BJ (cell line): ENCODE results near the gene SRCIN1. TPM values are rescaled to one million over a fixed set of nuclear protein-coding genes. Genes with fewer than 3 reads are reported as not detected.
"Not testable (repeated sequence)": the region's sequence is repeated elsewhere in the genome, so short reads cannot be mapped to it uniquely, and the experiment has no call there.

ENCODE experiments used
- CTCF ChIA-PET: fragments of 350-600 bp; formaldehyde crosslinking; extraction: SDS; loops from one replicate; lab custom pipeline; 2021; ENCODE audit warnings: antibody characterized with exemption, inconsistent platforms; lab: Yijun Ruan, JAX
- POLR2A ChIA-PET: fragments of 300-600 bp; sonication (Branson Sonifier 250); formaldehyde crosslinking; extraction: SDS; loops from one replicate; lab custom pipeline; 2021; ENCODE audit warnings: antibody characterized with exemption; lab: Charles Lee
- DNase-seq: peaks from one replicate; pipeline ENCODE4 v3.0.0-alpha.2; 2011; ENCODE audit warnings: low read depth
- H3K27me3 ChIP-seq: 2 replicates; pipeline ENCODE4 v1.6.0; 2011; ENCODE audit warnings: low read length; ENCODE audit not compliant: control insufficient read depth, insufficient read depth
- H3K36me3 ChIP-seq: 2 replicates; pipeline ENCODE4 v1.5.1; 2011; ENCODE audit warnings: low read length; ENCODE audit not compliant: control insufficient read depth, insufficient read depth
- H3K4me3 ChIP-seq: 2 replicates; pipeline ENCODE4 v1.5.1; 2011; ENCODE audit warnings: low read depth, mild to moderate bottlenecking, control low read depth, low read length
- CTCF ChIP-seq: IDR thresholded peaks from 2 replicates; pipeline ENCODE4 v1.5.1; 2011; ENCODE audit warnings: low read depth, mild to moderate bottlenecking, control low read depth, inconsistent platforms, low read length, moderate library complexity; ENCODE audit not compliant: insufficient read depth
- polyA plus RNA-seq: library from polyadenylated mRNA; depleted of rRNA; stranded (reverse); fragments of >200 nt; gene quantifications from 2 replicates; pipeline ENCODE4 v1.2.3, GENCODE V29; 2011; rRNA removed

SRCIN1 gene
- polyA plus RNA-seq, 1 experiment: not detected

GRCh38 chr17:38485146-38485468 lies 120.6 kb downstream of the SRCIN1 start:
- TF ChIP-seq CTCF: no peak
- H3K27me3 ChIP-seq: no peaks in the 10 kb centered on the region
- peaks cover 19% of the 10 kb centered on the region for H3K36me3 ChIP-seq
- no peak for DNase-seq
- ChIA-PET POLR2A (no interaction called here), CTCF (interaction anchor here (0.8 to 5.9 kb wide), 7 partner anchors 26 to 183 kb away, joined by 3 to 26 read pairs (median 5); no protein-coding TSS in a partner anchor)
- H3K4me3 ChIP-seq: no peak overlapping the region

- POLR2A ChIA-PET, H3K27me3 ChIP-seq, DNase-seq, H3K4me3 ChIP-seq: not testable (repeated sequence)
- peaks cover 17% of the 10 kb centered on the region for H3K36me3 ChIP-seq
- TF ChIP-seq CTCF: peak; percentile 76
- CTCF ChIA-PET: interaction anchor here (0.9 to 5.9 kb wide), 4 partner anchors 25 to 64 kb away, joined by 3 to 26 read pairs (median 4); no protein-coding TSS in a partner anchor
Observed at GRCh38 chr17:38484242-38485145, 121.3 kb downstream of the SRCIN1 start.

DNA sequence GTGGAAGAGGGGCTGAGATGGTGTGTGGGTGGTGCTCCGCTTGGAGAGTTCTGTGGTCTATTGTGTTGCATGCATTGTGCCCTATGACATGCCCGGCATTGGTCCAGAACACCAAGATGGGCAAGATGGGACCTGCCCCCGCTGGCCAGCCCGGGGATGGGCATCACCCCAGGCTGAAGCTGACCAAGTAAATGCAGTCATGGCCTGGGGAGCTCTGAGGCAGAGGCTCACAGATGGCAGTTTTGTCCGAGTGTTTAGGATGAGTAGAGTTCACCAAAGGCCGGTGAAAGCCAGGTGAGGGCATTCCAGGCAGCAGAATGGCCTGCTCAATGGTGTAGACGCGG lies 123.1 kb downstream of the SRCIN1 start:
- DNase-seq, H3K27me3 ChIP-seq, H3K4me3 ChIP-seq, POLR2A ChIA-PET: not testable (repeated sequence)
- CTCF ChIA-PET: interaction anchor here (1.2 to 5.9 kb wide), 5 partner anchors 18 to 62 kb away, joined by 3 to 26 read pairs (median 4); partner anchors contain the start of gene ARHGAP23
- H3K36me3 ChIP-seq: peaks cover 30% of the 10 kb centered on the region

GRCh38 chr17:38482039-38482699 lies 123.6 kb downstream of the SRCIN1 start:
- POLR2A ChIA-PET, H3K4me3 ChIP-seq, DNase-seq, H3K27me3 ChIP-seq: not testable (repeated sequence)
- H3K36me3 ChIP-seq: peaks cover 30% of the 10 kb centered on the region
- CTCF ChIA-PET: interaction anchor here (1.2 to 5.9 kb wide), 5 partner anchors 18 to 61 kb away, joined by 3 to 26 read pairs (median 4); partner anchors contain the start of gene ARHGAP23

Other genes starting within 250 kb of the SRCIN1 start
- 15.7 and 17.2 TPM in 2 replicates for gene ARHGAP23, start 177.5 kb downstream of the SRCIN1 start, polyA plus RNA-seq
- 0.52 and 0.55 TPM in 2 replicates for gene EPOP, start 69.0 kb upstream of the SRCIN1 start, polyA plus RNA-seq
- gene MLLT6, start 99.3 kb upstream of the SRCIN1 start, polyA plus RNA-seq: 21.4 and 32.1 TPM in 2 replicates
- gene CISD3, start 124.4 kb upstream of the SRCIN1 start, polyA plus RNA-seq: 15.1 and 17.1 TPM in 2 replicates
- gene PCGF2, start 142.4 kb upstream of the SRCIN1 start, polyA plus RNA-seq: 16.6 and 27.6 TPM in 2 replicates
- 293 and 337 TPM in 2 replicates for gene PSMB3, start 146.8 kb upstream of the SRCIN1 start, polyA plus RNA-seq
- 37.2 and 41.6 TPM in 2 replicates for gene PIP4K2B, start 193.6 kb upstream of the SRCIN1 start, polyA plus RNA-seq
- gene CWC25, start 219.4 kb upstream of the SRCIN1 start, polyA plus RNA-seq: 14.1 and 14.5 TPM in 2 replicates
- 1,440 and 2,342 TPM in 2 replicates for gene RPL23, start 247.8 kb upstream of the SRCIN1 start, polyA plus RNA-seq